Measurements from ENCODE around the gene CNOT11.
"Not testable (repeated sequence)": the region's sequence is repeated elsewhere in the genome, so short reads cannot be mapped to it uniquely, and the experiment has no call there.

Gene CNOT11

GRCh38 chr2:101310090-101310833 lies 57.6 kb downstream of the CNOT11 start:
- DNase-seq (ENCODE audit: low read depth) = no peak

DNA sequence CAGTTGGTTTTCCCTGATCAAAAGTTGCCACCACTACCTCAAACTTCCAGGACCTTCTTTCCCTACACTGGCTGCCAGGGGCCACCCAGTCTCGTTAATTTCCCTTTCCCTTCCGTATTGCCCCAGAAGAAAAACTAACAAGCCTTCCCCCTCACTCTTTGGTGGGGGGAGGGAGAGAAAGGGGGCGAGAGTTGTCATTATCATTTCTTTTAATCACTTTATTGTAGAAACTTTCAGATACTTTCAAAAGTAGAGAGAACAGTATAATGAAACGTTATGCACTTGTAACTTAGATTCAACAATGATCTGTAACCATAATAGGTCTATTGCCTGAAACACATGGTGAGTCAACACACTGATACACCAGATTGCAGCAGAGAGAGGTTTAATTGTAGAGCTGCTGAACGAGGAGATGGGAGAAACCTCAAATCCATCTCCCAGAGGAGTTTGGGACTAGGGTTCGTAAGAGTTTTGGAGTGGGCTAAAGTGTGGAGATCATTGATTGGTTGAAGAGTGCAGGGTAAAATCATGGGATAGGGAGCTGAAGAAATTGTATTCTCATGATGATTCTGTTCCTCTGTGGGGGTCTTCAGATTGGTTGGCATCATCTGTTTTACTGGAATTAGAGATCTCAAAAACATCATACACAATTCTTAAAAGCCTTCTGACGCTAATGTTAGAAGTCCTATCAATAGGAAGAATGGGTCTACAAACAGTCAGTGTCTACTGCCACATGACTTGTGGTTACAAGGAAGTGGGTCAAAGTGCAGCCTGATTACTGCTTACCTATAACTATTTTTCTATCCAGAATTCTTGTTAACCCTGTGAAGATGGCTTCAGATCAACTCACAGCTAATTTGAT lies 58.4 kb downstream of the CNOT11 start:
- no peak for DNase-seq (ENCODE audit: low read depth)

GRCh38 chr2:101311696-101312017 lies 59.0 kb downstream of the CNOT11 start:
- DNase-seq (ENCODE audit: low read depth) = no peak

- DNase-seq (ENCODE audit: low read depth) = not testable (repeated sequence)
Measured at GRCh38 chr2:101316568-101316967, 63.9 kb downstream of the CNOT11 start.

All from activated gamma-delta T cell treated with anti-CD3 and anti-CD28 coated beads, Interleukin-2, amount 50 U/mL, for 16 hours (primary cell).